SK-N-SH treated with all-trans-retinoic acid at 6 μM for 48 hours (cell line): Measurements from ENCODE around the gene HOXA2.

Source experiments
- ARNTL ChIP-seq: fragments of 450-650 bp; formaldehyde crosslinking; IDR thresholded peaks from 2 replicates; pipeline ENCODE4 v1.5.0; 2020; ENCODE audit warnings: low read depth, mild to moderate bottlenecking, moderate library complexity, borderline replicate concordance
- CSRNP3 ChIP-seq: fragments of 250-450 bp; sonication (Bioruptor Pico); IDR thresholded peaks from 2 replicates; pipeline ENCODE4 v1.5.1; 2021; ENCODE audit warnings: mild to moderate bottlenecking, moderate library complexity
- OSR1 ChIP-seq: fragments of 250-450 bp; sonication (Bioruptor Pico); IDR thresholded peaks from 2 replicates; pipeline ENCODE4 v1.8.0; 2022; ENCODE audit warnings: moderate library complexity, mild to moderate bottlenecking, inconsistent platforms
- SNAI2 ChIP-seq: fragments of 250-450 bp; sonication (Bioruptor Pico); IDR thresholded peaks from 2 replicates; pipeline ENCODE4 v1.5.0; 2020; ENCODE audit warnings: mild to moderate bottlenecking, moderate library complexity
- TSHZ2 ChIP-seq: fragments of 250-450 bp; sonication (Bioruptor Pico); IDR thresholded peaks from 2 replicates; pipeline ENCODE4 v1.5.0; 2020; ENCODE audit warnings: mild to moderate bottlenecking, moderate library complexity
- ZC3H10 ChIP-seq: fragments of 250-450 bp; sonication (Bioruptor Pico); IDR thresholded peaks from 2 replicates; pipeline ENCODE4 v1.5.1; 2021; ENCODE audit warnings: mild to moderate bottlenecking, moderate library complexity
- ZFP30 ChIP-seq: fragments of 450-650 bp; formaldehyde crosslinking; IDR thresholded peaks from 2 replicates; pipeline ENCODE4 v1.5.0; 2022; ENCODE audit warnings: mild to moderate bottlenecking, moderate library complexity
- ZNF565 ChIP-seq: fragments of 450-650 bp; formaldehyde crosslinking; conservative IDR thresholded peaks from 2 replicates; pipeline ENCODE4 v1.5.0; 2020; ENCODE audit warnings: low read depth, mild to moderate bottlenecking, moderate library complexity
- ZNF70 ChIP-seq: fragments of 450-650 bp; formaldehyde crosslinking; IDR thresholded peaks from 2 replicates; pipeline ENCODE4 v1.5.0; 2020; ENCODE audit warnings: mild to moderate bottlenecking, moderate library complexity

- no peak for TF ChIP-seq SNAI2 (CRISPR knock-in tag)
- TF ChIP-seq CSRNP3 (CRISPR knock-in tag), result no peak
- TF ChIP-seq ZNF565 (CRISPR knock-in tag), result no peak
- no peak for TF ChIP-seq ZFP30 (CRISPR knock-in tag)
- no peak for TF ChIP-seq ZC3H10
- no peak for TF ChIP-seq OSR1
- TF ChIP-seq ZNF70 (CRISPR knock-in tag), result no peak
- TF ChIP-seq TSHZ2, result no peak
- no peak for TF ChIP-seq ARNTL (CRISPR knock-in tag)
These were observed 7.2 kb downstream of the HOXA2 start for GRCh38 chr7:27095050-27095896.
